Duodenal mucosa (tissue), 2 donors: ENCODE measurements around the gene BOD1L1.

Source experiments
- H3K27ac ChIP-seq: one replicate; pipeline ENCODE4 v1.7.0; 2013; ENCODE audit warnings: low read depth, low read length
- H3K27me3 ChIP-seq, 2 donors: one replicate each; pipeline ENCODE4 v1.7.0; 2013; ENCODE audit warnings: low read length in 2 of 2, control low read depth in 1 of 2; ENCODE audit not compliant: insufficient read depth in 2 of 2, control insufficient read depth in 1 of 2
- H3K36me3 ChIP-seq, 2 donors: one replicate each; pipeline ENCODE4 v1.7.0; 2013; ENCODE audit warnings: low read length in 2 of 2, control low read depth in 1 of 2; ENCODE audit not compliant: insufficient read depth in 2 of 2, control insufficient read depth in 1 of 2
- H3K4me1 ChIP-seq, 2 donors: one replicate each; pipeline ENCODE4 v1.7.0; 2013; ENCODE audit warnings: low read length in 2 of 2, control low read depth in 1 of 2; ENCODE audit not compliant: insufficient read depth in 2 of 2, control insufficient read depth in 1 of 2
- H3K4me3 ChIP-seq, 2 donors: one replicate each; pipeline ENCODE4 v1.7.0; 2013; ENCODE audit warnings: low read length in 2 of 2, low read depth in 1 of 2
- H3K9ac ChIP-seq, 2 donors: one replicate each; pipeline ENCODE4 v1.7.0; 2013; ENCODE audit warnings: low read length in 2 of 2, low read depth in 1 of 2
- H3K9me3 ChIP-seq, 2 donors: one replicate each; pipeline ENCODE4 v1.7.0; 2013; ENCODE audit warnings: low read length in 2 of 2, control low read depth in 1 of 2; ENCODE audit not compliant: control insufficient read depth in 1 of 2

BOD1L1 gene

DNA sequence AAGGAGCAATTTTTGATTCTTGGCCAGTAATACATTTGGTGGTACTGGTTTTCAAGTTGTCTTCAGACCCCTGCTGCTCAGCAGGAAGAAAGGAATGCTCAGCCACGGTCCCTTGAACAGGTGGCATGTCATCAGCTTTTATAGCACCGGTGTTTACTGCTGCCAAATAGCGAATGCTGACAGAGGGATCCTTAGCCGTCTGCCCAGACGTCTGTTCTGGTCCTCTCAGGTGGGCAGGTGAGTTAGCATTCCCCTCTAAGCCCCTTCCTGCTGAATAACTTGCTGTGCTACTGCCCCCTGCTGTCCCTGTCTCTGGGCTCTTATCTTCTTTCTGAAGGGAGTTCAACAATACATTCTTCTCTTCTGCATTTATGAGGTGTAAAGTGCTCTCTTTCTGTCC lies 28.4 kb downstream of the BOD1L1 start:
- H3K27ac ChIP-seq = no peak overlapping the region
- peaks cover 53 to 71% of the 10 kb centered on the region in 2 donors for H3K36me3 ChIP-seq
- no peaks in the 10 kb centered on the region for H3K27me3 ChIP-seq
- H3K9me3 ChIP-seq = no peaks in the 10 kb centered on the region
- no peak overlapping the region for H3K9ac ChIP-seq
- H3K4me3 ChIP-seq = no peak overlapping the region
- no peaks in the 10 kb centered on the region for H3K4me1 ChIP-seq

DNA sequence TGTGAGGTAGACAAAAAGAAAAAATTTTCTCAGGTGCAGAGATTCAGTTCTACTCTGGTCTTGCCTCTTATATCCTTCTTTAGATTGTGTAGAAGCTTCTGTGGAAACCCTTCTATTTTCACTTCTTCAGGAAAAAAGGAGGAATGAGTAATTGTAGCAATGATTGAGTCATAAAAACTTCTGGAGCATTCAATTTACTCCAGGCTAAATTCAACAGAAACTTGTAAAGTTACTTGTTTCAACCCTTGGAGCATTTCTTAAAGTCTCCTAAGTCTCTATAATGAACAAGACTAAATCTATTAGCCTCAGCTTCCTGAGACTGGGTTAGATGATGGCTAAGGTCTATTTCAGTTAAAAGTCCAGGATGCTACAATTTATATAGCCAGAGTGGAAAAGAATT lies 29.9 kb downstream of the BOD1L1 start:
- H3K36me3 ChIP-seq = peaks cover 45 to 67% of the 10 kb centered on the region in 2 donors
- H3K4me1 ChIP-seq = no peaks in the 10 kb centered on the region
- H3K27ac ChIP-seq = no peak overlapping the region
- H3K9ac ChIP-seq = no peak overlapping the region
- H3K27me3 ChIP-seq = no peaks in the 10 kb centered on the region
- H3K4me3 ChIP-seq = no peak overlapping the region
- no peaks in the 10 kb centered on the region for H3K9me3 ChIP-seq

DNA sequence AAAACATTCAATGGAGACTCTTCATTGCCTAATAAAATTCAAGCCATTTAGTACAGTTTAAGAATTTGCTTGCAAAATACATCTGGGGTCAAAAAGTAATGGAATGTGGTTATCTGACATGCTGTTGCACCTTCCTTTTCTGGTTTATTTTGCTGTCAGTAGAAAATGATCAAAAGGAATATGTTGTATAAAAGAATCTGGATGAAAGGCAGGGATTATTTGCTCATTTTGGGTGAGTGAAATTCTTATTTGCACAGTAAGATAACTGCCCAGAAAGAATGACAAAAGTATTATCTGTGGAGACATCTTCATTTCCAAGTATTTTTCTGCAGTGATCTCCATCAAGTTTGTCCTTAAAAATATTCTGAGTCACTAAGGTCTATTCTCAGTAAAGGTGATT lies 30.4 kb downstream of the BOD1L1 start:
- H3K4me3 ChIP-seq = no peak overlapping the region
- H3K4me1 ChIP-seq = no peaks in the 10 kb centered on the region
- H3K27me3 ChIP-seq = no peaks in the 10 kb centered on the region
- peaks cover 43 to 65% of the 10 kb centered on the region in 2 donors for H3K36me3 ChIP-seq
- H3K27ac ChIP-seq = no peak overlapping the region
- H3K9ac ChIP-seq = no peak overlapping the region
- no peaks in the 10 kb centered on the region for H3K9me3 ChIP-seq

DNA sequence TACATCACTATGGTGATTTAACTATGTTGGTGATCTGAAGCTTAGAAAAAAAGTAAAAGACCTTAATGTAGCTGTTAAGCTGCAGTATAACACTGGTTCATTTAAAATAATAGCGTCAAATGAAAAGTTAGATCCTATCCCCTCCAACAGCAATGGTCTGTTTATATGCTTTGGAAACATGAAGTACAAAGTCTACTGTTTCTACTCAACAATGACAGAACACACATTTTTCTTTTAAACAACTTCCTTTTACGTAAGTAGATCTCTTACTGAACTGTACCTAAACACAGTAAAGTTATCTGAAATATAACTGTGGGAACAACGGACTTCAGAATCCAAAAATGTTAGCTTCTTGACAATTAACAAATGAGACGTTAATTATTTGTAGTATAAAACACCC lies 35.3 kb downstream of the BOD1L1 start:
- no peak overlapping the region for H3K9ac ChIP-seq
- no peaks in the 10 kb centered on the region for H3K4me1 ChIP-seq
- no peak overlapping the region for H3K27ac ChIP-seq
- H3K36me3 ChIP-seq = peaks cover 39 to 57% of the 10 kb centered on the region in 2 donors
- H3K9me3 ChIP-seq = no peaks in the 10 kb centered on the region
- no peak overlapping the region for H3K4me3 ChIP-seq
- H3K27me3 ChIP-seq = no peaks in the 10 kb centered on the region

DNA sequence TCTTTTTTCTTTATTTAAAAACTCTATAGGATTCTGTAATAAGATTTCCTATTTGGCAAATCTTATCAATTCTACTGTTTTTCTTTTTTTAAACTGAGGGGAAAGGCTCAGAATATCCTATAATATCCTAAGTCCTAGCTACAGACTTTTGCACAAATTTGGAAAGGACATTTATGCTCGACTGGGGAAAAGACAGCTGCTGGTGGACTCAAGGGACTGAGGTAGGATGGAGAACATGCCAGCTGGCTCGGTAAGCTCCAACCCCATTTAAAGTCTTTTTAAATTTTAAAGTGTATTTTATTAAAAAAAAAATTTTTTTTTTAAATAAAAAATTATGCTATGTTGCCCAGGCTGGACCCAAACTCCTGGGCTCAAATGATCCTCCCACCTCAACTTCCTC lies 36.8 kb downstream of the BOD1L1 start:
- Histone ChIP-seq H3K27me3 (no peaks in the 10 kb centered on the region), H3K9me3 (no peaks in the 10 kb centered on the region), H3K27ac (no peak overlapping the region), H3K9ac (no peak overlapping the region), H3K36me3 (peaks cover 37 to 59% of the 10 kb centered on the region in 2 donors), H3K4me3 (no peak overlapping the region), H3K4me1 (no peaks in the 10 kb centered on the region)

DNA sequence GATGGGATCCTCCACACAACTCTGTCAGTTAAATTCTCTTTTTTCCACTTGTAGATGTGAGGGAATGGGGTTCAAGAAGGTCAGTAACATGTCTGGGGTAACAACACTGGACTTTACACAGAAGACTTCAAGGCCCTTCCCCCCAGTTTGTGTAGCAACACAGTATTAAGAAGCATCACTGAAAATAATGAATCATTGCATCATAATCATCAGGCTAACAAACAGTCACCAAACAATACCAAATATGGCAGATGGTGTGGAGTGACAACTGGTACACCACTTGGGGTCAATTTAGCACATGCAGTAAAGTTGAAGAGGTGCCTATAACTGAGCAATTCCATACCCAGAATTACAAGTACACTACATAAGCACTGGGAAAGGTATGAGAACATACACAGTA lies 38.6 kb downstream of the BOD1L1 start:
- Histone ChIP-seq H3K27ac (no peak overlapping the region), H3K9ac (no peak overlapping the region), H3K4me1 (no peaks in the 10 kb centered on the region), H3K9me3 (no peaks in the 10 kb centered on the region), H3K27me3 (no peaks in the 10 kb centered on the region), H3K4me3 (no peak overlapping the region), H3K36me3 (peaks cover 34 to 66% of the 10 kb centered on the region in 2 donors)

DNA sequence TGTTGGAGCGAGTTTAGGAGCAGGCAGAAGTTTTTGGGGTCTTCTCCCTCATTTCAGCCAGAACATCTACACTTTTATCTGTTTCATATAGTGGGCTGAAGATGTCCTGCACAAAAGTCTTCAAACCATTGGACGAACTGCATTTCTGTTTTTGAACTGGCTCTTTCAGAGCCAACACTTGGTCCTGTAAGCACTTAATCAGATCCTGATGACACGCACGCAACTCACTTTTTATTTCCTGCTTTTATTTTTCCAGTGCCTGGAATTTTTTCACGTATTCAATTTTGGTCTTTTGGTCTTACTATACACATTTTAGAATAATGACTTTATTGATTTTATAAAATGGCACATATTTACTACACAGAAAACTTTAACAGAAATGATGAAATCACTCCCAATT lies 43.0 kb downstream of the BOD1L1 start:
- Histone ChIP-seq H3K4me1 (no peaks in the 10 kb centered on the region), H3K27ac (no peak overlapping the region), H3K36me3 (peaks cover 31 to 79% of the 10 kb centered on the region in 2 donors), H3K9ac (no peak overlapping the region), H3K9me3 (no peaks in the 10 kb centered on the region), H3K27me3 (no peaks in the 10 kb centered on the region), H3K4me3 (no peak overlapping the region)

DNA sequence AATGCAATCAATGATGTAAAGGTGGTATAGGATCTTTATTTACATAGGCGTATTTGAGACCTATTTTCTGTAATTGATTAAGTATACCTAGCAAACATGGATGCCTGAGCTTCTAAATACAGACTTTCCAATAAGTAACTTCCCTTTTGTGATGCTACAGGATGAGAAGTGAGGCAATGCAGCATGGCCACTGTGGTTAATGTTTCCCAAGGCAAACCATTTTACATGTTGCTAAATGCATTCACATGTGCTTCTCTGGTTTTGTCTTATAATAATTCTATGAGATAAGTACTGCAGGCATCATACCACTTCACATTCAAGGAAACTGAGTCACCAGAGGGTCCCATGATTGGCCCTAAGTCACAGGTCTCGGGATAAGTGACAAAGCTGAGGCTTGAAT lies 47.5 kb downstream of the BOD1L1 start:
- H3K9ac ChIP-seq = no peak overlapping the region
- peaks cover 39 to 73% of the 10 kb centered on the region in 2 donors for H3K36me3 ChIP-seq
- H3K27me3 ChIP-seq = no peaks in the 10 kb centered on the region
- no peaks in the 10 kb centered on the region for H3K4me1 ChIP-seq
- H3K27ac ChIP-seq = no peak overlapping the region
- H3K4me3 ChIP-seq = no peak overlapping the region
- no peaks in the 10 kb centered on the region for H3K9me3 ChIP-seq

DNA sequence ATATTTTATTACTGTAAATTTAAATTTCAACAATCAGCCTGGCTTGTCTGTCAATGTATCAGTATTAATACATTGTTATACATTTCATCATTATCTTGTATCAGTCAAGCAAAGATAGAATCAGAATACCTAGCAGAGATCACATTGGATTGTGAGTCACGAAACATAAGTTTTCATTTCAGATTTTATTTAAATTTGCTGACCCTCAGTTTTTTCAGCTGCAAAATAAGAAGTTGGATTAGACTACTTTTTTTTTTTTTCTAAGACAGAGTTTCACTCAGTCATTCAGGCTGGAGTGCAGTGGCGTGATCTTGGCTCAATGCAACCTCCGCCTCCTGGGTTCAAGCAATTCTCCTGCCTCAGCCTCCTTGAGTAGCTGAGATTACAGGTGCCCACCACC lies 49.9 kb downstream of the BOD1L1 start:
- H3K27me3 ChIP-seq = no peaks in the 10 kb centered on the region
- no peak overlapping the region for H3K27ac ChIP-seq
- H3K4me3 ChIP-seq = no peak overlapping the region
- H3K36me3 ChIP-seq = peaks cover 40 to 78% of the 10 kb centered on the region in 2 donors
- no peaks in the 10 kb centered on the region for H3K4me1 ChIP-seq
- no peaks in the 10 kb centered on the region for H3K9me3 ChIP-seq
- H3K9ac ChIP-seq = no peak overlapping the region

DNA sequence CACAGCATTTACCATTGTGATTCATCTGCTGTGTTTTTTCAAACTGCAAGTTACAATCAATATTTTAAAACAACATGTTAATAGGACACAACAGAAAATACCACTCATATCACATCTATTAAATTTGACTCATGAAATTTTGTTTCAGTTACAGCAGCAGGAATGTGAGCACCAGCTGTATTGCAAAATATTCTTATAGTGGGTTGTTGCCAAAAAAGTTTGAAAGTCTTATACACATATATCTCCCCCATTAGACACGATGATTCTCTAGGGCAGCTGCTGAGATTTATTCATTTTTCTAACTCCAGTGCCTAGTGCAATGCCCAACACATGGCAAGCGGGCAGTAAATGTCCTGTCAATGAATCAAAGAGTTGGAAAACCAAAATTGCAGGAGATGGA lies 56.6 kb downstream of the BOD1L1 start:
- no peak overlapping the region for H3K4me3 ChIP-seq
- no peaks in the 10 kb centered on the region for H3K27me3 ChIP-seq
- no peak overlapping the region for H3K27ac ChIP-seq
- peaks cover 27 to 59% of the 10 kb centered on the region in 2 donors for H3K36me3 ChIP-seq
- H3K4me1 ChIP-seq = no peaks in the 10 kb centered on the region
- H3K9me3 ChIP-seq = no peaks in the 10 kb centered on the region
- no peak overlapping the region for H3K9ac ChIP-seq

DNA sequence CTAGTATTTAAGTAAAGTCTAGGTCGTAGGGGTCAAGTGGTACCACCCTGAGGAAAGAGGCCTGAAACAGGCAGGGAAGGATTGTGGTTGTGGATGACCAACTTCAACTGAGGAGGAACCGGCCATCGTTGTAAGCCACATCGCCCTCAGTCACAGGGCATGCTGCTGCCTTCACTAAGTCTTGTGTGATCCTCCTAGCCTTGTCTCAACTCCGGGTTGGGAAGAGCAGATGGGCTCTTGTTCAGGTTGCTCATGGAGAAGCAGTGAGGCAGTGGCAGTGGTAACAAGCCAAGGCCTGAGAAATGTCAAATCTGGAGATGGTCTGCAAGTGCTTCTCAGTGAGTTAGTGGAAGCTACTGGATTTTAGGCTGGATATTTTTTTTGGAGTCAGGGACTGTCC lies 60.4 kb downstream of the BOD1L1 start:
- Histone ChIP-seq H3K4me1 (no peaks in the 10 kb centered on the region), H3K4me3 (no peak overlapping the region), H3K9me3 (no peaks in the 10 kb centered on the region), H3K36me3 (peaks cover 17 to 31% of the 10 kb centered on the region in 2 donors), H3K9ac (no peak overlapping the region), H3K27ac (no peak overlapping the region), H3K27me3 (no peaks in the 10 kb centered on the region)
